HepG2 (cell line): Measurements from ENCODE around the gene ZNF343. TPM values are rescaled to one million over a fixed set of nuclear protein-coding genes. Genes with fewer than 3 reads are reported as not detected.

ENCODE experiments used
- CEBPG ChIP-seq: IDR thresholded peaks from 2 replicates; pipeline ENCODE4 v1.6.1; 2016
- JARID2 ChIP-seq: sonication (generic); formaldehyde crosslinking; IDR thresholded peaks from 2 replicates; pipeline ENCODE4 v1.8.1; 2023; ENCODE audit warnings: missing genetic modification reagents, inconsistent platforms; ENCODE audit not compliant: insufficient replicate concordance
- MTA3 ChIP-seq: sonication (generic); formaldehyde crosslinking; IDR thresholded peaks from 2 replicates; pipeline ENCODE4 v1.4.0; 2020; ENCODE audit warnings: missing genetic modification reagents
- NR2F2 ChIP-seq: IDR thresholded peaks from 2 replicates; pipeline ENCODE4 v1.6.1; 2012; ENCODE audit warnings: low read depth, inconsistent platforms, borderline replicate concordance
- RFXAP ChIP-seq: sonication (generic); formaldehyde crosslinking; IDR thresholded peaks from 2 replicates; pipeline ENCODE4 v1.4.0; 2020; ENCODE audit warnings: missing genetic modification reagents, borderline replicate concordance
- SALL2 ChIP-seq: sonication (generic); formaldehyde crosslinking; IDR thresholded peaks from 2 replicates; pipeline ENCODE4 v1.8.1; 2023; ENCODE audit warnings: mild to moderate bottlenecking, missing genetic modification reagents, inconsistent platforms
- SCMH1 ChIP-seq: sonication (generic); formaldehyde crosslinking; IDR thresholded peaks from 2 replicates; pipeline ENCODE4 v1.9.0; 2021; ENCODE audit warnings: missing genetic modification reagents, mild to moderate bottlenecking, borderline replicate concordance
- SPEN ChIP-seq: sonication (generic); formaldehyde crosslinking; IDR thresholded peaks from 2 replicates; pipeline ENCODE4 v1.5.1; 2020; ENCODE audit warnings: low read depth, mild to moderate bottlenecking, missing genetic modification reagents
- TSC22D2 ChIP-seq: sonication (generic); formaldehyde crosslinking; IDR thresholded peaks from 2 replicates; pipeline ENCODE4 v1.5.1; 2020; ENCODE audit warnings: missing genetic modification reagents, mild to moderate bottlenecking, borderline replicate concordance
- ZEB1 ChIP-seq: IDR thresholded peaks from 2 replicates; pipeline ENCODE4 v1.6.1; 2012; ENCODE audit warnings: mild to moderate bottlenecking, low read depth, inconsistent platforms; ENCODE audit not compliant: insufficient replicate concordance
- ZNF180 ChIP-seq: sonication (generic); formaldehyde crosslinking; IDR thresholded peaks from 2 replicates; pipeline ENCODE4 v1.4.0; 2020; ENCODE audit warnings: low read depth, missing genetic modification reagents, borderline replicate concordance
- ZNF207 ChIP-seq: fragments of 450-650 bp; IDR thresholded peaks from 2 replicates; pipeline ENCODE4 v1.6.1; 2016; ENCODE audit warnings: antibody characterized with exemption, borderline replicate concordance
- ZNF281 ChIP-seq: sonication (generic); formaldehyde crosslinking; IDR thresholded peaks from 2 replicates; pipeline ENCODE4 v1.4.0; 2020; ENCODE audit warnings: missing genetic modification reagents, borderline replicate concordance
- ZNF550 ChIP-seq: sonication (generic); formaldehyde crosslinking; IDR thresholded peaks from 2 replicates; pipeline ENCODE4 v1.4.0; 2020; ENCODE audit warnings: mild to moderate bottlenecking, missing genetic modification reagents, borderline replicate concordance
- ZNF619 ChIP-seq: sonication (generic); formaldehyde crosslinking; IDR thresholded peaks from 2 replicates; pipeline ENCODE4 v1.4.0; 2020; ENCODE audit warnings: mild to moderate bottlenecking, missing genetic modification reagents
- ZNF670 ChIP-seq: sonication (generic); formaldehyde crosslinking; IDR thresholded peaks from 2 replicates; pipeline ENCODE4 v1.8.0; 2022; ENCODE audit warnings: mild to moderate bottlenecking, missing genetic modification reagents, borderline replicate concordance
- ZNF703 ChIP-seq: sonication (generic); formaldehyde crosslinking; IDR thresholded peaks from 2 replicates; pipeline ENCODE4 v1.5.1; 2020; ENCODE audit warnings: missing genetic modification reagents, mild to moderate bottlenecking, moderate library complexity, borderline replicate concordance
- ZNF782 ChIP-seq: sonication (generic); formaldehyde crosslinking; IDR thresholded peaks from 2 replicates; pipeline ENCODE4 v1.4.0; 2020; ENCODE audit warnings: missing genetic modification reagents, mild to moderate bottlenecking, borderline replicate concordance
- ZNF879 ChIP-seq: sonication (generic); formaldehyde crosslinking; IDR thresholded peaks from 2 replicates; pipeline ENCODE4 v1.8.1; 2023; ENCODE audit warnings: missing genetic modification reagents
- polyA plus RNA-seq, 8 experiments: library from polyadenylated mRNA; depleted of rRNA in 3 of 8; stranded (reverse) in 7 of 8; unstranded in 1 of 8; fragments of >200 nt; fragmentation: Illumina TruSeq in 4 of 8; extraction: Trizol in 4 of 8; gene quantifications; 2 replicates each; pipeline versions ENCODE4 v1.2.1 to v1.2.3, GENCODE V29; 2011 to 2016; ENCODE audit warnings: low read depth in 4 of 8, missing spikeins in 1 of 8, mixed read lengths in 1 of 8; ENCODE audit not compliant: insufficient read depth in 1 of 8
- total RNA-seq, 5 experiments: library from RNA; depleted of rRNA; stranded (reverse); fragments of >200 nt; fragmentation: Illumina TruSeq; extraction: Trizol; gene quantifications; 2 replicates each; pipeline ENCODE4 v1.2.3, GENCODE V29; 2016; ENCODE audit warnings: low read depth in 1 of 5
- TF ChIP-seq, protein P1 (sequence below): sonication (generic); formaldehyde crosslinking; IDR thresholded peaks from 2 replicates; pipeline ENCODE4 v1.4.0; 2020; ENCODE audit warnings: missing genetic modification reagents, borderline replicate concordance
- TF ChIP-seq, protein P2 (sequence below): sonication (generic); formaldehyde crosslinking; IDR thresholded peaks from 2 replicates; pipeline ENCODE4 v1.5.0; 2020; ENCODE audit warnings: missing genetic modification reagents

The ZNF343 gene
- total and polyA plus RNA-seq, 2 of the 13 experiments (the other 11 are each of a cell fraction or from before 2014, with no cell fraction given): 16.4 to 22.1 TPM

DNA sequence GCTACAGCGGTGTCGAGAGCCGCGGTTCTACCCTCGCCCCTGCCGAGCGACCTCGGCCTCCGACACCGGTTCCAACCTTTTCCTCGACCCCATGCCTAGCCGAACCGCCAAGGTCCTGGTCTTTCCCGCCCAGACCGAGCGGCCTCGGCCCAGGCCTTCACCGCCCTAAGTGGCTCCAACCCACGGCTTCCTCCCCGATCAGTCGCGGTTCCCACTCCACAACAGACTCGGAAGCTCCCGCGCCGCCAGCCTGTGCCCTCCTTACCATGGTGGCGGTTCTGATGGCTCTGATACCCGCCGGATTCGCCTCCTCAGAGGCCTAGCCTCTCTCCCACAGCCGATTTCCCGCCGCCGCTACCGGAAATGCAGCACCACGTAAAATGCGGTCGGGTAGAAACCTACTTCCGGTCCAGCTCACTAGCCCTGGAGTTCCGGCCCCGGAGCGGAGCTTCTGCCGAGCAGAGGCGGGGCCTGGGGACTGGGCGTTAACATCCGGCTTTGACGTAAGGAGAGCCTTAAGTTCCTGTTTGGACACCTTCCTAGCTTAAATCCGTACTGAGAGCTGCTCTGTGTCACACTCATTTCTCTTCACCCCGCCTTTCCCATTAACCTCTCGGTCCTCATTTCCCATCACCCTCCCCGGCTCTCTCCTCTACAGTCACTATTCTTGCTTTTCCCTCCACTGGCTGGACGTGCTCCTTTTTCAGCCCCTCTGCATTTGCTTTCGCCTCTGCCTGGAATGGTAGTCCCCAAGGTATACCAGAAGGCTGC lies 38.1 kb downstream of the ZNF343 start, which contains the start of gene SNRPB (continued):
- TF ChIP-seq, protein P1, sequence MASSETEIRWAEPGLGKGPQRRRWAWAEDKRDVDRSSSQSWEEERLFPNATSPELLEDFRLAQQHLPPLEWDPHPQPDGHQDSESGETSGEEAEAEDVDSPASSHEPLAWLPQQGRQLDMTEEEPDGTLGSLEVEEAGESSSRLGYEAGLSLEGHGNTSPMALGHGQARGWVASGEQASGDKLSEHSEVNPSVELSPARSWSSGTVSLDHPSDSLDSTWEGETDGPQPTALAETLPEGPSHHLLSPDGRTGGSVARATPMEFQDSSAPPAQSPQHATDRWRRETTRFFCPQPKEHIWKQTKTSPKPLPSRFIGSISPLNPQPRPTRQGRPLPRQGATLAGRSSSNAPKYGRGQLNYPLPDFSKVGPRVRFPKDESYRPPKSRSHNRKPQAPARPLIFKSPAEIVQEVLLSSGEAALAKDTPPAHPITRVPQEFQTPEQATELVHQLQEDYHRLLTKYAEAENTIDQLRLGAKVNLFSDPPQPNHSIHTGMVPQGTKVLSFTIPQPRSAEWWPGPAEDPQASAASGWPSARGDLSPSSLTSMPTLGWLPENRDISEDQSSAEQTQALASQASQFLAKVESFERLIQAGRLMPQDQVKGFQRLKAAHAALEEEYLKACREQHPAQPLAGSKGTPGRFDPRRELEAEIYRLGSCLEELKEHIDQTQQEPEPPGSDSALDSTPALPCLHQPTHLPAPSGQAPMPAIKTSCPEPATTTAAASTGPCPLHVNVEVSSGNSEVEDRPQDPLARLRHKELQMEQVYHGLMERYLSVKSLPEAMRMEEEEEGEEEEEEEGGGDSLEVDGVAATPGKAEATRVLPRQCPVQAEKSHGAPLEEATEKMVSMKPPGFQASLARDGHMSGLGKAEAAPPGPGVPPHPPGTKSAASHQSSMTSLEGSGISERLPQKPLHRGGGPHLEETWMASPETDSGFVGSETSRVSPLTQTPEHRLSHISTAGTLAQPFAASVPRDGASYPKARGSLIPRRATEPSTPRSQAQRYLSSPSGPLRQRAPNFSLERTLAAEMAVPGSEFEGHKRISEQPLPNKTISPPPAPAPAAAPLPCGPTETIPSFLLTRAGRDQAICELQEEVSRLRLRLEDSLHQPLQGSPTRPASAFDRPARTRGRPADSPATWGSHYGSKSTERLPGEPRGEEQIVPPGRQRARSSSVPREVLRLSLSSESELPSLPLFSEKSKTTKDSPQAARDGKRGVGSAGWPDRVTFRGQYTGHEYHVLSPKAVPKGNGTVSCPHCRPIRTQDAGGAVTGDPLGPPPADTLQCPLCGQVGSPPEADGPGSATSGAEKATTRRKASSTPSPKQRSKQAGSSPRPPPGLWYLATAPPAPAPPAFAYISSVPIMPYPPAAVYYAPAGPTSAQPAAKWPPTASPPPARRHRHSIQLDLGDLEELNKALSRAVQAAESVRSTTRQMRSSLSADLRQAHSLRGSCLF: peak; percentile 97
- peak; percentile 99 for TF ChIP-seq SALL2 (CRISPR knock-in tag)
- peak; percentile 96 for TF ChIP-seq RFXAP (CRISPR knock-in tag)
- peak; percentile 100 for TF ChIP-seq ZNF782
- peak; percentile 93 for TF ChIP-seq ZEB1
- peak; percentile 100 for TF ChIP-seq SPEN (CRISPR knock-in tag)
- peak; percentile 53; the same call in 1 of the 2 replicates for TF ChIP-seq CEBPG (CRISPR knock-in tag)
- peak; percentile 76 for TF ChIP-seq JARID2 (CRISPR knock-in tag)
- TF ChIP-seq ZNF281 (CRISPR knock-in tag): peak; percentile 78
- TF ChIP-seq ZNF670 (CRISPR knock-in tag): peak; percentile 99
- TF ChIP-seq NR2F2: no peak; the same call in 1 of the 2 replicates
- peak; percentile 99 for TF ChIP-seq TSC22D2
- peak; percentile 100 for TF ChIP-seq ZNF550
- TF ChIP-seq, protein P2, sequence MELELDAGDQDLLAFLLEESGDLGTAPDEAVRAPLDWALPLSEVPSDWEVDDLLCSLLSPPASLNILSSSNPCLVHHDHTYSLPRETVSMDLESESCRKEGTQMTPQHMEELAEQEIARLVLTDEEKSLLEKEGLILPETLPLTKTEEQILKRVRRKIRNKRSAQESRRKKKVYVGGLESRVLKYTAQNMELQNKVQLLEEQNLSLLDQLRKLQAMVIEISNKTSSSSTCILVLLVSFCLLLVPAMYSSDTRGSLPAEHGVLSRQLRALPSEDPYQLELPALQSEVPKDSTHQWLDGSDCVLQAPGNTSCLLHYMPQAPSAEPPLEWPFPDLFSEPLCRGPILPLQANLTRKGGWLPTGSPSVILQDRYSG (CRISPR knock-in tag): peak; percentile 88; the same call in 1 of the 2 replicates
- TF ChIP-seq MTA3 (CRISPR knock-in tag): peak; percentile 36; the same call in 1 of the 2 replicates
- no peak for TF ChIP-seq SCMH1
- no peak for TF ChIP-seq ZNF207
- peak; percentile 97; the same call in 1 of the 2 replicates for TF ChIP-seq ZNF879 (CRISPR knock-in tag)
- TF ChIP-seq ZNF703 (CRISPR knock-in tag): peak; percentile 97; the same call in 1 of the 2 replicates
- peak; percentile 72; the same call in 1 of the 2 replicates for TF ChIP-seq ZNF180 (CRISPR knock-in tag)
- peak; percentile 100 for TF ChIP-seq ZNF619 (CRISPR knock-in tag)
